HEK293 (cell line): ENCODE results near the gene ANKRD52.

Experiments used
- IKZF3 ChIP-seq: fragments of 450-650 bp; IDR thresholded peaks from 2 replicates; pipeline ENCODE4 v1.5.0; 2018; ENCODE audit warnings: missing biosample characterization, mild to moderate bottlenecking, missing genetic modification characterization, moderate library complexity
- KLF9 ChIP-seq: fragments of 450-650 bp; formaldehyde crosslinking; IDR thresholded peaks from 2 replicates; pipeline ENCODE4 v1.5.1; 2016; ENCODE audit warnings: missing biosample characterization, missing genetic modification characterization, low read depth
- PRDM1 ChIP-seq: fragments of 450-650 bp; formaldehyde crosslinking; IDR thresholded peaks from 2 replicates; pipeline ENCODE4; 2016; ENCODE audit warnings: missing biosample characterization, missing genetic modification characterization
- RBAK ChIP-seq: fragments of 450-650 bp; formaldehyde crosslinking; IDR thresholded peaks from 2 replicates; pipeline ENCODE4 v1.5.1; 2016; ENCODE audit warnings: missing biosample characterization, missing genetic modification characterization
- ZEB2 ChIP-seq: fragments of 450-650 bp; formaldehyde crosslinking; IDR thresholded peaks from 2 replicates; pipeline ENCODE4 v1.5.1; 2016; ENCODE audit warnings: missing biosample characterization, missing genetic modification characterization
- ZFHX2 ChIP-seq: fragments of 450-650 bp; formaldehyde crosslinking; conservative IDR thresholded peaks from 2 replicates; pipeline ENCODE4 v1.5.1; 2016; ENCODE audit warnings: missing biosample characterization, missing genetic modification characterization
- ZNF335 ChIP-seq: fragments of 450-650 bp; formaldehyde crosslinking; conservative IDR thresholded peaks from 2 replicates; pipeline ENCODE4 v1.5.1; 2016; ENCODE audit warnings: missing biosample characterization, missing genetic modification characterization
- ZNF391 ChIP-seq: fragments of 450-650 bp; formaldehyde crosslinking; IDR thresholded peaks from 2 replicates; pipeline ENCODE4 v1.5.1; 2016; ENCODE audit warnings: low read depth, missing biosample characterization, missing genetic modification characterization, borderline replicate concordance
- ZNF394 ChIP-seq: fragments of 450-650 bp; formaldehyde crosslinking; IDR thresholded peaks from 2 replicates; pipeline ENCODE4 v1.5.1; 2016; ENCODE audit warnings: missing biosample characterization, missing genetic modification characterization, mild to moderate bottlenecking, moderate library complexity, borderline replicate concordance
- TF ChIP-seq, protein P1 (sequence below): fragments of 450-650 bp; formaldehyde crosslinking; IDR thresholded peaks from 2 replicates; pipeline ENCODE4 v1.5.1; 2016; ENCODE audit warnings: missing biosample characterization, missing genetic modification characterization
- TF ChIP-seq, protein P2 (sequence below): fragments of 450-650 bp; formaldehyde crosslinking; IDR thresholded peaks from 2 replicates; pipeline ENCODE4 v1.5.1; 2017; ENCODE audit warnings: missing biosample characterization, missing genetic modification characterization
- TF ChIP-seq, protein P3 (sequence below): fragments of 450-650 bp; formaldehyde crosslinking; IDR thresholded peaks from 2 replicates; pipeline ENCODE4 v1.5.1; 2016; ENCODE audit warnings: missing biosample characterization, missing genetic modification characterization
- TF ChIP-seq, protein P4 (sequence below): fragments of 450-650 bp; formaldehyde crosslinking; IDR thresholded peaks from 2 replicates; pipeline ENCODE4 v1.5.1; 2016; ENCODE audit warnings: missing biosample characterization, missing genetic modification characterization
- TF ChIP-seq, protein P5 (sequence below): fragments of 450-650 bp; formaldehyde crosslinking; IDR thresholded peaks from 2 replicates; pipeline ENCODE4 v1.5.1; 2016; ENCODE audit warnings: missing biosample characterization, missing genetic modification characterization

Gene ANKRD52

DNA sequence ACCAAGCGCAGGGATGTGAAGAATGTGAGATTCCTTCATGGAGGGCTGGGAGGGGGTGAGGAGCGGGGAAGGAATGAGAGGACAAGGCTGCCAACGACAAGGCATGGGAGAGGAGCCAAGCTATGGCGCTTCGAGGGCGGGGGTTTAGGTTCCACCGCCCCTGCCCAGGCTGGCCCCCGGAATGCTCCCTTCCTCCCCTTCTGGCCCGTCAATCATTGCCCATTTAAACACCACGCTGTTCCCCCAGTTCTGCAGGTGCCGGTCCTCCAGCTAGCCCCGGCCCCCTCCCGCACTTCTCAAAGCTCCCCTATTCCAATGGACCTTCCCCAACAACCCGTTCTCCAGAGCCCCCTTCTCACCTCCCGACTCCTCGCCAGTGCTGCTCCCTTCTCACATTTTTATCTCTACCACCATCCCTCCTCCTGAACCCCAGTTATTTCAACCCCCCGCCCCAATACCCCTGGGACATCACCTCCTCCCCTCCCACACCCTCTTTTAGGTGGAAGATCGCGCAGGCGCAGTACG, 36.9 kb downstream of the ANKRD52 start (continued):
- TF ChIP-seq, protein P1, sequence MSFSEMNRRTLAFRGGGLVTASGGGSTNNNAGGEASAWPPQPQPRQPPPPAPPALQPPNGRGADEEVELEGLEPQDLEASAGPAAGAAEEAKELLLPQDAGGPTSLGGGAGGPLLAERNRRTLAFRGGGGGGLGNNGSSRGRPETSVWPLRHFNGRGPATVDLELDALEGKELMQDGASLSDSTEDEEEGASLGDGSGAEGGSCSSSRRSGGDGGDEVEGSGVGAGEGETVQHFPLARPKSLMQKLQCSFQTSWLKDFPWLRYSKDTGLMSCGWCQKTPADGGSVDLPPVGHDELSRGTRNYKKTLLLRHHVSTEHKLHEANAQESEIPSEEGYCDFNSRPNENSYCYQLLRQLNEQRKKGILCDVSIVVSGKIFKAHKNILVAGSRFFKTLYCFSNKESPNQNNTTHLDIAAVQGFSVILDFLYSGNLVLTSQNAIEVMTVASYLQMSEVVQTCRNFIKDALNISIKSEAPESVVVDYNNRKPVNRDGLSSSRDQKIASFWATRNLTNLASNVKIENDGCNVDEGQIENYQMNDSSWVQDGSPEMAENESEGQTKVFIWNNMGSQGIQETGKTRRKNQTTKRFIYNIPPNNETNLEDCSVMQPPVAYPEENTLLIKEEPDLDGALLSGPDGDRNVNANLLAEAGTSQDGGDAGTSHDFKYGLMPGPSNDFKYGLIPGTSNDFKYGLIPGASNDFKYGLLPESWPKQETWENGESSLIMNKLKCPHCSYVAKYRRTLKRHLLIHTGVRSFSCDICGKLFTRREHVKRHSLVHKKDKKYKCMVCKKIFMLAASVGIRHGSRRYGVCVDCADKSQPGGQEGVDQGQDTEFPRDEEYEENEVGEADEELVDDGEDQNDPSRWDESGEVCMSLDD: peak; percentile 96
- TF ChIP-seq, protein P2, sequence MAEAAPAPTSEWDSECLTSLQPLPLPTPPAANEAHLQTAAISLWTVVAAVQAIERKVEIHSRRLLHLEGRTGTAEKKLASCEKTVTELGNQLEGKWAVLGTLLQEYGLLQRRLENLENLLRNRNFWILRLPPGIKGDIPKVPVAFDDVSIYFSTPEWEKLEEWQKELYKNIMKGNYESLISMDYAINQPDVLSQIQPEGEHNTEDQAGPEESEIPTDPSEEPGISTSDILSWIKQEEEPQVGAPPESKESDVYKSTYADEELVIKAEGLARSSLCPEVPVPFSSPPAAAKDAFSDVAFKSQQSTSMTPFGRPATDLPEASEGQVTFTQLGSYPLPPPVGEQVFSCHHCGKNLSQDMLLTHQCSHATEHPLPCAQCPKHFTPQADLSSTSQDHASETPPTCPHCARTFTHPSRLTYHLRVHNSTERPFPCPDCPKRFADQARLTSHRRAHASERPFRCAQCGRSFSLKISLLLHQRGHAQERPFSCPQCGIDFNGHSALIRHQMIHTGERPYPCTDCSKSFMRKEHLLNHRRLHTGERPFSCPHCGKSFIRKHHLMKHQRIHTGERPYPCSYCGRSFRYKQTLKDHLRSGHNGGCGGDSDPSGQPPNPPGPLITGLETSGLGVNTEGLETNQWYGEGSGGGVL (tag by site-specific recombination): peak; percentile 69; the same call in 1 of the 2 replicates
- TF ChIP-seq KLF9 (tag by site-specific recombination) (peak; percentile 61), IKZF3 (tag by site-specific recombination) (peak; percentile 68), ZNF391 (tag by site-specific recombination) (0 out of 2 replicates have a peak, but pooled peaks have one; percentile 54), ZEB2 (tag by site-specific recombination) (peak; percentile 48; the same call in 1 of the 2 replicates), ZNF335 (tag by site-specific recombination) (peak; percentile 90), ZNF394 (tag by site-specific recombination) (peak; percentile 40; the same call in 1 of the 2 replicates), RBAK (tag by site-specific recombination) (no peak), ZFHX2 (tag by site-specific recombination) (peak; percentile 72), PRDM1 (tag by site-specific recombination) (no peak)
- TF ChIP-seq, protein P3, sequence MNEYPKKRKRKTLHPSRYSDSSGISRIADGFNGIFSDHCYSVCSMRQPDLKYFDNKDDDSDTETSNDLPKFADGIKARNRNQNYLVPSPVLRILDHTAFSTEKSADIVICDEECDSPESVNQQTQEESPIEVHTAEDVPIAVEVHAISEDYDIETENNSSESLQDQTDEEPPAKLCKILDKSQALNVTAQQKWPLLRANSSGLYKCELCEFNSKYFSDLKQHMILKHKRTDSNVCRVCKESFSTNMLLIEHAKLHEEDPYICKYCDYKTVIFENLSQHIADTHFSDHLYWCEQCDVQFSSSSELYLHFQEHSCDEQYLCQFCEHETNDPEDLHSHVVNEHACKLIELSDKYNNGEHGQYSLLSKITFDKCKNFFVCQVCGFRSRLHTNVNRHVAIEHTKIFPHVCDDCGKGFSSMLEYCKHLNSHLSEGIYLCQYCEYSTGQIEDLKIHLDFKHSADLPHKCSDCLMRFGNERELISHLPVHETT (tag by site-specific recombination): peak; percentile 54; the same call in 1 of the 2 replicates
- TF ChIP-seq, protein P4, sequence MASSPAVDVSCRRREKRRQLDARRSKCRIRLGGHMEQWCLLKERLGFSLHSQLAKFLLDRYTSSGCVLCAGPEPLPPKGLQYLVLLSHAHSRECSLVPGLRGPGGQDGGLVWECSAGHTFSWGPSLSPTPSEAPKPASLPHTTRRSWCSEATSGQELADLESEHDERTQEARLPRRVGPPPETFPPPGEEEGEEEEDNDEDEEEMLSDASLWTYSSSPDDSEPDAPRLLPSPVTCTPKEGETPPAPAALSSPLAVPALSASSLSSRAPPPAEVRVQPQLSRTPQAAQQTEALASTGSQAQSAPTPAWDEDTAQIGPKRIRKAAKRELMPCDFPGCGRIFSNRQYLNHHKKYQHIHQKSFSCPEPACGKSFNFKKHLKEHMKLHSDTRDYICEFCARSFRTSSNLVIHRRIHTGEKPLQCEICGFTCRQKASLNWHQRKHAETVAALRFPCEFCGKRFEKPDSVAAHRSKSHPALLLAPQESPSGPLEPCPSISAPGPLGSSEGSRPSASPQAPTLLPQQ: peak; percentile 97
- TF ChIP-seq, protein P5, sequence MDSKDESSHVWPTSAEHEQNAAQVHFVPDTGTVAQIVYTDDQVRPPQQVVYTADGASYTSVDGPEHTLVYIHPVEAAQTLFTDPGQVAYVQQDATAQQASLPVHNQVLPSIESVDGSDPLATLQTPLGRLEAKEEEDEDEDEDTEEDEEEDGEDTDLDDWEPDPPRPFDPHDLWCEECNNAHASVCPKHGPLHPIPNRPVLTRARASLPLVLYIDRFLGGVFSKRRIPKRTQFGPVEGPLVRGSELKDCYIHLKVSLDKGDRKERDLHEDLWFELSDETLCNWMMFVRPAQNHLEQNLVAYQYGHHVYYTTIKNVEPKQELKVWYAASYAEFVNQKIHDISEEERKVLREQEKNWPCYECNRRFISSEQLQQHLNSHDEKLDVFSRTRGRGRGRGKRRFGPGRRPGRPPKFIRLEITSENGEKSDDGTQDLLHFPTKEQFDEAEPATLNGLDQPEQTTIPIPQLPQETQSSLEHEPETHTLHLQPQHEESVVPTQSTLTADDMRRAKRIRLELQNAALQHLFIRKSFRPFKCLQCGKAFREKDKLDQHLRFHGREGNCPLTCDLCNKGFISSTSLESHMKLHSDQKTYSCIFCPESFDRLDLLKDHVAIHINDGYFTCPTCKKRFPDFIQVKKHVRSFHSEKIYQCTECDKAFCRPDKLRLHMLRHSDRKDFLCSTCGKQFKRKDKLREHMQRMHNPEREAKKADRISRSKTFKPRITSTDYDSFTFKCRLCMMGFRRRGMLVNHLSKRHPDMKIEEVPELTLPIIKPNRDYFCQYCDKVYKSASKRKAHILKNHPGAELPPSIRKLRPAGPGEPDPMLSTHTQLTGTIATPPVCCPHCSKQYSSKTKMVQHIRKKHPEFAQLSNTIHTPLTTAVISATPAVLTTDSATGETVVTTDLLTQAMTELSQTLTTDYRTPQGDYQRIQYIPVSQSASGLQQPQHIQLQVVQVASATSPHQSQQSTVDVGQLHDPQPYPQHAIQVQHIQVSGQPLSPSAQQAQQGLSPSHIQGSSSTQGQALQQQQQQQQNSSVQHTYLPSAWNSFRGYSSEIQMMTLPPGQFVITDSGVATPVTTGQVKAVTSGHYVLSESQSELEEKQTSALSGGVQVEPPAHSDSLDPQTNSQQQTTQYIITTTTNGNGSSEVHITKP (tag by site-specific recombination): peak; percentile 100
